ENCODE measurements around the gene RALGDS. TPM values are rescaled to one million over a fixed set of nuclear protein-coding genes. Genes with fewer than 3 reads are reported as not detected.

The RALGDS gene
- total and polyA plus RNA-seq, 9 of the 15 experiments (the other 6 are each of a cell fraction or from before 2014, with no cell fraction given), result 0.75 to 43.3 (median 27.1) TPM

DNA sequence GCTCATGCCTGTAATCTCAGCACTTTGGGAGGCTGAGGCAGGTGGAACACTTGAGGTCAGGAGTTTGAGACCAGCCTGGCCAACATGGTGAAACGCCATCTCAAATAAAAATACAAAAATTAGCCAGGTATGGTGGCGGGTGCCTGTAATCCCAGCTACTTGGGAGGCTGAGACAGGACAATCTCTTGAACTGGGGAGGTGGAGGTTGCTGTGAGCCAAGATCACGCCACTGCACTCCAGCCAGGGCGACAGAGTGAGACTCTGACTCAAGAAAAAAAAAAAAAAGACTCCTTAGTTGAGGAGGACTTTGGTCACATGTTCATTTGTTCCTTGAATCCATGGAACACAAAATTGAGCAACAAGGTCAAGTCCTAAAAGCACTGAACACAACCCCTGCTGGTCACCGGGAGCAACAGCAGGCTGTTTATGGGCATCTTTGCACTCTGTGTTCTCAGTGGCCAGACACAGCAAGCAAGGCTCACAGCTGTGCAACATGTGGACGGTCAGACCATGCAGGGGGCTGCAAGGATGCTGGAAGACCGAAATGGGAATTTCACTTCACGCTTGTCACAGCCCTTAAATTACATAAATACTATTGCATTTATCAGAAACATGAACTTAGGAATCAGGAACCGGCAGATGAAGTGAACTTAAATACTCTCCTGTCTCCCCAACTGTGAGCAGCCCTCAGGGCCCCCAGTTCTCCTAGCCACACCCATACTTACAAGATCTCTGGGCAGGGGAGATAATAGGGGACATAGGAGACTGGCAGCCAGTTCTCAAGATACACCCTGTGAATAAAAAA, 39.9 kb upstream of the RALGDS start (continued):
- TF ChIP-seq, protein P1, sequence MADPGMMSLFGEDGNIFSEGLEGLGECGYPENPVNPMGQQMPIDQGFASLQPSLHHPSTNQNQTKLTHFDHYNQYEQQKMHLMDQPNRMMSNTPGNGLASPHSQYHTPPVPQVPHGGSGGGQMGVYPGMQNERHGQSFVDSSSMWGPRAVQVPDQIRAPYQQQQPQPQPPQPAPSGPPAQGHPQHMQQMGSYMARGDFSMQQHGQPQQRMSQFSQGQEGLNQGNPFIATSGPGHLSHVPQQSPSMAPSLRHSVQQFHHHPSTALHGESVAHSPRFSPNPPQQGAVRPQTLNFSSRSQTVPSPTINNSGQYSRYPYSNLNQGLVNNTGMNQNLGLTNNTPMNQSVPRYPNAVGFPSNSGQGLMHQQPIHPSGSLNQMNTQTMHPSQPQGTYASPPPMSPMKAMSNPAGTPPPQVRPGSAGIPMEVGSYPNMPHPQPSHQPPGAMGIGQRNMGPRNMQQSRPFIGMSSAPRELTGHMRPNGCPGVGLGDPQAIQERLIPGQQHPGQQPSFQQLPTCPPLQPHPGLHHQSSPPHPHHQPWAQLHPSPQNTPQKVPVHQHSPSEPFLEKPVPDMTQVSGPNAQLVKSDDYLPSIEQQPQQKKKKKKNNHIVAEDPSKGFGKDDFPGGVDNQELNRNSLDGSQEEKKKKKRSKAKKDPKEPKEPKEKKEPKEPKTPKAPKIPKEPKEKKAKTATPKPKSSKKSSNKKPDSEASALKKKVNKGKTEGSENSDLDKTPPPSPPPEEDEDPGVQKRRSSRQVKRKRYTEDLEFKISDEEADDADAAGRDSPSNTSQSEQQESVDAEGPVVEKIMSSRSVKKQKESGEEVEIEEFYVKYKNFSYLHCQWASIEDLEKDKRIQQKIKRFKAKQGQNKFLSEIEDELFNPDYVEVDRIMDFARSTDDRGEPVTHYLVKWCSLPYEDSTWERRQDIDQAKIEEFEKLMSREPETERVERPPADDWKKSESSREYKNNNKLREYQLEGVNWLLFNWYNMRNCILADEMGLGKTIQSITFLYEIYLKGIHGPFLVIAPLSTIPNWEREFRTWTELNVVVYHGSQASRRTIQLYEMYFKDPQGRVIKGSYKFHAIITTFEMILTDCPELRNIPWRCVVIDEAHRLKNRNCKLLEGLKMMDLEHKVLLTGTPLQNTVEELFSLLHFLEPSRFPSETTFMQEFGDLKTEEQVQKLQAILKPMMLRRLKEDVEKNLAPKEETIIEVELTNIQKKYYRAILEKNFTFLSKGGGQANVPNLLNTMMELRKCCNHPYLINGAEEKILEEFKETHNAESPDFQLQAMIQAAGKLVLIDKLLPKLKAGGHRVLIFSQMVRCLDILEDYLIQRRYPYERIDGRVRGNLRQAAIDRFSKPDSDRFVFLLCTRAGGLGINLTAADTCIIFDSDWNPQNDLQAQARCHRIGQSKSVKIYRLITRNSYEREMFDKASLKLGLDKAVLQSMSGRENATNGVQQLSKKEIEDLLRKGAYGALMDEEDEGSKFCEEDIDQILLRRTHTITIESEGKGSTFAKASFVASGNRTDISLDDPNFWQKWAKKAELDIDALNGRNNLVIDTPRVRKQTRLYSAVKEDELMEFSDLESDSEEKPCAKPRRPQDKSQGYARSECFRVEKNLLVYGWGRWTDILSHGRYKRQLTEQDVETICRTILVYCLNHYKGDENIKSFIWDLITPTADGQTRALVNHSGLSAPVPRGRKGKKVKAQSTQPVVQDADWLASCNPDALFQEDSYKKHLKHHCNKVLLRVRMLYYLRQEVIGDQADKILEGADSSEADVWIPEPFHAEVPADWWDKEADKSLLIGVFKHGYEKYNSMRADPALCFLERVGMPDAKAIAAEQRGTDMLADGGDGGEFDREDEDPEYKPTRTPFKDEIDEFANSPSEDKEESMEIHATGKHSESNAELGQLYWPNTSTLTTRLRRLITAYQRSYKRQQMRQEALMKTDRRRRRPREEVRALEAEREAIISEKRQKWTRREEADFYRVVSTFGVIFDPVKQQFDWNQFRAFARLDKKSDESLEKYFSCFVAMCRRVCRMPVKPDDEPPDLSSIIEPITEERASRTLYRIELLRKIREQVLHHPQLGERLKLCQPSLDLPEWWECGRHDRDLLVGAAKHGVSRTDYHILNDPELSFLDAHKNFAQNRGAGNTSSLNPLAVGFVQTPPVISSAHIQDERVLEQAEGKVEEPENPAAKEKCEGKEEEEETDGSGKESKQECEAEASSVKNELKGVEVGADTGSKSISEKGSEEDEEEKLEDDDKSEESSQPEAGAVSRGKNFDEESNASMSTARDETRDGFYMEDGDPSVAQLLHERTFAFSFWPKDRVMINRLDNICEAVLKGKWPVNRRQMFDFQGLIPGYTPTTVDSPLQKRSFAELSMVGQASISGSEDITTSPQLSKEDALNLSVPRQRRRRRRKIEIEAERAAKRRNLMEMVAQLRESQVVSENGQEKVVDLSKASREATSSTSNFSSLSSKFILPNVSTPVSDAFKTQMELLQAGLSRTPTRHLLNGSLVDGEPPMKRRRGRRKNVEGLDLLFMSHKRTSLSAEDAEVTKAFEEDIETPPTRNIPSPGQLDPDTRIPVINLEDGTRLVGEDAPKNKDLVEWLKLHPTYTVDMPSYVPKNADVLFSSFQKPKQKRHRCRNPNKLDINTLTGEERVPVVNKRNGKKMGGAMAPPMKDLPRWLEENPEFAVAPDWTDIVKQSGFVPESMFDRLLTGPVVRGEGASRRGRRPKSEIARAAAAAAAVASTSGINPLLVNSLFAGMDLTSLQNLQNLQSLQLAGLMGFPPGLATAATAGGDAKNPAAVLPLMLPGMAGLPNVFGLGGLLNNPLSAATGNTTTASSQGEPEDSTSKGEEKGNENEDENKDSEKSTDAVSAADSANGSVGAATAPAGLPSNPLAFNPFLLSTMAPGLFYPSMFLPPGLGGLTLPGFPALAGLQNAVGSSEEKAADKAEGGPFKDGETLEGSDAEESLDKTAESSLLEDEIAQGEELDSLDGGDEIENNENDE (IDR thresholded peaks at IDR 0.05; ENCODE audit: low read depth, low read length), result no peak
- no peak for TF ChIP-seq CSDE1 (IDR thresholded peaks at IDR 0.05)
- TF ChIP-seq L3MBTL2 (IDR thresholded peaks at IDR 0.05), result peak; percentile 31; the same call in 1 of the 2 replicates
- TF ChIP-seq SREBF2 (CRISPR knock-in tag; IDR thresholded peaks at IDR 0.05), result no peak
- peak; percentile 49 for TF ChIP-seq TCF3 (CRISPR knock-in tag; IDR thresholded peaks at IDR 0.05)
- TF ChIP-seq, protein P2, sequence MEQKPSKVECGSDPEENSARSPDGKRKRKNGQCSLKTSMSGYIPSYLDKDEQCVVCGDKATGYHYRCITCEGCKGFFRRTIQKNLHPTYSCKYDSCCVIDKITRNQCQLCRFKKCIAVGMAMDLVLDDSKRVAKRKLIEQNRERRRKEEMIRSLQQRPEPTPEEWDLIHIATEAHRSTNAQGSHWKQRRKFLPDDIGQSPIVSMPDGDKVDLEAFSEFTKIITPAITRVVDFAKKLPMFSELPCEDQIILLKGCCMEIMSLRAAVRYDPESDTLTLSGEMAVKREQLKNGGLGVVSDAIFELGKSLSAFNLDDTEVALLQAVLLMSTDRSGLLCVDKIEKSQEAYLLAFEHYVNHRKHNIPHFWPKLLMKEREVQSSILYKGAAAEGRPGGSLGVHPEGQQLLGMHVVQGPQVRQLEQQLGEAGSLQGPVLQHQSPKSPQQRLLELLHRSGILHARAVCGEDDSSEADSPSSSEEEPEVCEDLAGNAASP (IDR thresholded peaks at IDR 0.05), result no peak
- no peak for TF ChIP-seq CCNT2 (IDR thresholded peaks at IDR 0.05; ENCODE audit: borderline replicate concordance, extremely low read depth, insufficient read length, low read depth, low read length)
- no peak for TF ChIP-seq RUNX1 (IDR thresholded peaks at IDR 0.05; ENCODE audit: low read depth)
- TF ChIP-seq CBX5 (IDR thresholded peaks at IDR 0.05; ENCODE audit: borderline replicate concordance, low read depth), result no peak
- TF ChIP-seq LARP7 (IDR thresholded peaks at IDR 0.05), result no peak
- TF ChIP-seq CAMTA2 (CRISPR knock-in tag; conservative IDR thresholded peaks at IDR 0.05), result no peak
- TF ChIP-seq, protein P3, sequence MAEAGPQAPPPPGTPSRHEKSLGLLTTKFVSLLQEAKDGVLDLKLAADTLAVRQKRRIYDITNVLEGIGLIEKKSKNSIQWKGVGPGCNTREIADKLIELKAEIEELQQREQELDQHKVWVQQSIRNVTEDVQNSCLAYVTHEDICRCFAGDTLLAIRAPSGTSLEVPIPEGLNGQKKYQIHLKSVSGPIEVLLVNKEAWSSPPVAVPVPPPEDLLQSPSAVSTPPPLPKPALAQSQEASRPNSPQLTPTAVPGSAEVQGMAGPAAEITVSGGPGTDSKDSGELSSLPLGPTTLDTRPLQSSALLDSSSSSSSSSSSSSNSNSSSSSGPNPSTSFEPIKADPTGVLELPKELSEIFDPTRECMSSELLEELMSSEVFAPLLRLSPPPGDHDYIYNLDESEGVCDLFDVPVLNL (CRISPR knock-in tag; IDR thresholded peaks at IDR 0.05; ENCODE audit: low read depth), result no peak
